GM12892 (cell line): ENCODE results near the gene DHRS1.

Source experiments
- DNase-seq: peaks from one replicate; pipeline ENCODE4 v3.0.0; 2011; ENCODE audit not compliant: insufficient read length
- FAIRE-seq: peaks from 2 replicates; lab custom pipeline; 2011; peaks lifted over from hg19 to GRCh38; lab: Jason Lieb, UNC
- POLR2A ChIP-seq: IDR thresholded peaks from 2 replicates; pipeline ENCODE4 v1.6.1; 2011; ENCODE audit warnings: low read depth, low read length, control low read depth
- POLR2AphosphoS5 ChIP-seq: IDR thresholded peaks from 2 replicates; pipeline ENCODE4 v1.6.1; 2011; ENCODE audit warnings: low read depth, low read length, control low read depth
- TAF1 ChIP-seq: IDR thresholded peaks from 2 replicates; pipeline ENCODE4 v1.6.1; 2011; ENCODE audit warnings: low read depth, mild to moderate bottlenecking, control low read depth, low read length, borderline replicate concordance

Gene DHRS1

DNA sequence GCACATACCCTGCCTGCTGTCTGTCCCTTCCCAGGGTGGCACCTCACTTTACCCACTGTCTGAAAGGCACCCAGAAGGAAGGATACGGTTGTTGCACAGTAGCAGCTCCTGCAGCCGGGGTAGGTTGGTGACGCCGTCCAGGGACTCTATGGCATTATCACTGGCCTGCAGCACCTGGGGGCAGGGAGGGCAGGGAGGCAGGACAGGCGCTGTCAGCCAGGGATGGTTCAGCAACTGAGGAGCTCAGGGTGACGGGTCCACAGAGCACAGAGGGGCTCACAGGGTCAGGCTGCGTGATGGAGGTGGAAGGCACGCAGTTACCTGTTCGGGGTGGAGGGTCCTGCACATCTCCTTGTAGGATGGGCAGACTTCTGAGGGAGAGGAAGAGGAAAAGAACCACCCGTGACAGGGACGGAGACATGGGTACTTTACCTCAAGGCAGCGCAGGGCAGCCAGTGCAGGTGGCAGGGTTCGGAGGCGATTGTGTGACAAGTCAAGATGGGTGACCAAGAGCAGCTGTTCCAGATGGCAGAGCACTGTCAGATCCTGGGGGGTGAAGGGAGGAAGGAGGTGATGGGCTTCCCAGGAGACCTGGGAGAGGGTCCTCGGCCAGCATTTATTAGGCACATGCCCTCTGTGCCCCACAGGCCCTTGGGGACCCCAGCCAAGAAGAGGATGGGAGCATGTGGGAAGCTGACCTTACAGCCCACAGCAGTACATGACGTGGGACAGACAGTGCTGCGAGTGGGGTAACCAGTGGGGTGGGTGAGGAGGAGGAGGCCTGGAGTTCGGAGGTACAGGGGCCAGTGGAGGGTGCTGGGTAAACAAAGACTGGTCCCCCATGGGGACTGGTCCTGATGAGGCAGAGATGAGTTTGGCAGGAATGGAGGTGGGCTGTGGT is 33.0 kb downstream of the DHRS1 start:
- FAIRE-seq (no peak), DNase-seq (no peak)
- TF ChIP-seq POLR2A (peak; percentile 34; the same call in 1 of the 2 replicates), TAF1 (no peak), POLR2AphosphoS5 (no peak)

DNA sequence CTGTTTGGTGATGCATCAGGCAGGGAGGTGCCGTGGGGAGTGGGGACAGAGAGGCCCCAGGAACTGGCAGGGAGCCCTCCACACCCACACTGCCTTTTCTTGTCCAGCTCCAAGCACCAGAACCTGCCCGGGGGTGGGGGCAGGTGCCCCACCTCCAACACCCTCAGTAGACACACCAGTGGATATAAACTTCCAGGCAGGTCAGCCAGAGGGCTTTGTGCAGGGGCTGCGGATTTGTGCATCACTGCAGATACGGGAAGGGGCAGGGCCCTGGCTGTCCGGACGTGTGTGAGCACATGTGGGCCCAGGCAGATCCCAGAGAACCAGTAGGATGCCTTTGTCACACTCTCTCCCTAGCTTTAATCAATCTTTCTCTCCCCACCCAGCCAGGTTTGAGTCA is 35.3 kb downstream of the DHRS1 start:
- DNase-seq: no peak
- no peak for TF ChIP-seq TAF1
- TF ChIP-seq POLR2A: peak; percentile 32; the same call in 1 of the 2 replicates
- TF ChIP-seq POLR2AphosphoS5: peak; percentile 30; the same call in 1 of the 2 replicates
- no peak for FAIRE-seq

DNA sequence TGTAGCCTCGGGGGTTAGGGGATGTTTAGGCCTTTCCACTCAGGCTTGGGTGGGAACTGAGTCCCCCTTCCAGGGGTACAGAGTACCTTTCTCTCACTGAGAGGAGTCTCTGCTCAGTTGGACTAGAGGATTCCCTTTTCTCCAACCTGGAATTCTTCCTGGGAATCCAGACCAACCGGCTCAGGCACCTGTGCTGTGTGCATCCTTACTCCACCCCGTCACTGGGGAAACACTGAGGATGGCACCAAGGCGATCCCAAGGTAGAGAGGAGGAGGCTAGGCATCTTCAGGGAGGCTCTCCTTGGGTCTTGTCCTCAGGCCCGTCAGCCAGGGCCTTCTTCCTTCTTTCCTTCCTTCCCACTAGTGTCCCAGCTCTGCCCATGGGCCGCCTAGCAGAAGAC is 35.7 kb downstream of the DHRS1 start:
- DNase-seq (no peak), FAIRE-seq (no peak)
- TF ChIP-seq TAF1 (no peak), POLR2AphosphoS5 (no peak), POLR2A (no peak)

DNA sequence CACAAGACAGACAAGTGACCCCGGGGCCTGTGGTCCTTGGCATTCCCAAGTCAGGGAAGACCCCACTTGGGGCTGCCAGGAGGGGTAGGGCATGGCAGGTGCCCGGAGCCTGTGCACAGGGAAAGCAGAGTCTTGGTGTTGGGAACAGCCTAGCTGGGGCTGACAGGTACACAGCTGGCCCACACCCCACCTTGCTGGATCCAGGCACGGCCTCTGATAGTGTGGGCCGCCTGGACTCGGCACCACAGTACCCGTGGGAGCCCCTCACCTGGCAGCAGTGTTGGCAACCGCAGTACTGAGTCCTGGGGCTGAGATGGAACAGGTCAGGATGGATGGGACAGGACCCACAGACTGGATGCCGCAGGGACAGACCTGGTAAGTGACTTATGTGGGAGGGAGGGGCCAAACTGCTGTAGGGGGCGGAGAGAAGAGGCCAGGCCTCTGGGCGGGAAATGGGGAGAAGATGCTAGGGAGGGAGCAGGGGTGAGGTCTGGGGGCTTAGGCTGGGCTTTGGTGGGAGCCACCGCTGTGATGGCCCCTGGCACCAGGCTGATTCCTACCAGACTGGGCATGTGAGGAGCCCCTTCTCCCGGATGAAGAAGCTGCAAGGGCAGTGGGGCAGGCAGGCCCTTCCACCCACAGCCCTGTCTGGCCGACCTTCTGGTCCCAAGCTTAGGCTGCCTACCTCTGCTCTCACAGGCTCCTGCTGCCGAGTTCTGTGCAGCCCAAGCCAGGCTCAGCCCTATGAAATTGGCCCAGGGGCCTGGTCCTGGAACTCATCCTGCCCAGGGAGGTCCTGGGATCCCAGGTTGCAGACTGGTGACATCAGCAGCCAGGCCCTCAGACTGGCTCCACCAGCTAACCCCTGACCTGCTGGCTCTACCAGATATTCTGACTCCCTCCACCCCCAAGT is 36.5 kb downstream of the DHRS1 start, which contains the start of gene TGM1:
Gene TGM1, minus strand, starts transcription at position 357 of the 913 bp plus-strand sequence. CDS start 825 bp downstream, outside the sequence.
- TF ChIP-seq POLR2A (no peak), TAF1 (no peak), POLR2AphosphoS5 (no peak)
- DNase-seq (no peak), FAIRE-seq (no peak)

DNA sequence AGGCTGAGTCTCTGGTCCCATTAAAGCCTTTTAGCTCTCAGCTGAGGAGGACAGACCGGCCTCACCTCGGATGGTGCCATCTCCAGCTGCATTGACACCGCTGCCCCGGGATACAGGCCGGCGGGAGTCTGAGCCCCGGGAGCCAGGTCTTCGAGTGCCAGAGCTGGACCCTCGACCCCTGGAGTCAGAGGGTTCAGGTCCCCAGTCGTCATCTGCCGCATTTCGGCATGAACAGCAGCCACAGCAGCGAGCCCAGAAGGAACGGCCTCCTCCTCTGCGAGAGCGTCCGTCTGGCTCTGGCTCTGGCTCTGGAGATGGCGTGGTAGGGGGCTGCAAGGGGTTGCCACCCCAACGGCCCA is 37.6 kb downstream of the DHRS1 start:
- TF ChIP-seq TAF1: no peak
- TF ChIP-seq POLR2AphosphoS5: no peak
- TF ChIP-seq POLR2A: no peak
- FAIRE-seq (no peak), DNase-seq (no peak)

DNA sequence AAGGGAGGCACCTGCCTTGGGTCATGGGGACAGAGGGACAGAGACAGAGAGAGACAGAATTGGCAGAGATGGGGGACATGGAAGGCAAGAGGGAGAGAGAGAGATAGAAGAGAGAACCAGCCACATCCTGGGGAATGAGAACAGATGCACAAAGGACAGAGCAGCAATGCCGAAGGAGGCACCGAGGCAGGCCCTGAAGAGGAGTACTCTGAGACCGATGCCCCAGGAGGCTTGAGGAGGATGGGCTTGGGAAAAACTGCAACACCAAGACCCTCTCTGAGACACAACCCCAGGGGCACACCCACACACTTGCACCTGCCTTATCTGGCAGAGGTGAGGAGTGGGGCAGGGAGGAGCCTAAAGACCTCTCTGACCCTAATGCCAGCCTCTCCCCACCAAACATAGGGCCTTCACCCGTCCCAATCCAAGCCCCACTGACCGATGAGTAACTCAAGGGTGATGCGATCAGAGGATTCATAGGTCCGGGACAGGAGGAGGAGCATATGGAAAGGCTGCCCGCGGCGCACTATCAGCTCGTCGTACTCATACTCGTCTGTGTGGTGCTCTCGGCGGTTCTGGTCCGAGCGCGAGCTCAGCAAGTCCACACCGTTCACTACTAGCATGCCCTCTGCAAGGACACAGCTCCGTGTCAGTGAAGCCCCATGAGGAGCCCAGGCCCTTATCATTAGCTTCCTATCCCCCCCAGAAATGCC is 38.2 kb downstream of the DHRS1 start:
- TF ChIP-seq POLR2A (no peak), TAF1 (no peak), POLR2AphosphoS5 (no peak)
- FAIRE-seq: no peak
- no peak for DNase-seq

DNA sequence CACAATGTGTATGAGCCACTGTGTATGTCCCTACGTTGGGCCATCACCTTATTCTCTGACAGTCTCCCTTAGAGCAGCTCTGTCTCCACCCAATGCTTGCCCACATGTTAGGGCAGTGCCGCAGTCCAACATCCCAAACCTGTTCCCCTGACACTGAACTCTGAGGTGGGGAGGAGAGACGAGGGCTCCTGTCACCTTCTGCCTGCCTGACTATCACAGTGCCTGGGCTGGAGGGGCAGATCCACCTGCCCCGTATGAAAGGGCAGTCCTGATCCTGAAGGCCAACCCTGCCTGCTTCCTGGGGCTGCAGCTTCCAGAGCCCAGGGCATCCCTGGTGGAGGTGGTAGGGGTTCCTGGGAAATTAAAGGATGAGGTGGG is 38.8 kb downstream of the DHRS1 start:
- DNase-seq (no peak), FAIRE-seq (no peak)
- no peak for TF ChIP-seq TAF1
- TF ChIP-seq POLR2AphosphoS5: no peak
- TF ChIP-seq POLR2A: no peak

DNA sequence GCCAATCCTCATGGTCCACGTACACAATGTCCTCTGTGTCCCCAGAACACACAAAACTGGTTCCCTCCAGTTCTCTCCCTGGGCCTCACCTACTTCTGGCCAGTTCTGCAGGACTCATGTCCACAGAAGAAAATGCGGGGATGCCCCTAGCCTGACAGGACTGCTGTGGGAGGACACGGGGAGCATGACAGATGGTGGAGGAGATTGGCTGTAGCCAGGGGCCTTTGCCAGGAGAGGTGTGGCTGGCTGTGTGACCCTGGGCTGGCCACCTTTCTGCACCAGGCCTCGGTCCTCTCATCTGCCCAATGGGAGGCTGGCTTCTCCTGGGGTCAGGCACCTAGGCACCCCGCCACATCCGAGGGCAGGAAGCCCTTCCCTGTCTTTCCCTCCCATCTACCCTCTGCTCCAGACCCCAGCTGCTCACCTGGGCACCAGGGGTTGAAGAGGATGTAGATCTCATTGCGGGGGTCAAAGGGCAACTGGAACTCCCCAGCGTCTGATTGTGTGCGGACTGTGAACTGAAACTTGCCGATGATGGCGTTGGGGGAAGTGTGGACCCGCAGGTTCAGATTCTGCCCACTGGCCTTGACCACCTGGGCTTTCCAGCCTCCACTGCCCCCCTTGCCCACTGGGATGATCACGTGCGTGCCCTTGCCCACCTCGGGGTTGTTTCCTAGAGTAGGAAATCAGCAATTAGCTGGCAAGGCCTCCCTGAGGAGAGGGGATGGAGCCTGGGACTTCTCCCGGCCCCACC is 39.4 kb downstream of the DHRS1 start:
- FAIRE-seq: no peak
- no peak for TF ChIP-seq TAF1
- TF ChIP-seq POLR2A: no peak
- no peak for TF ChIP-seq POLR2AphosphoS5

DNA sequence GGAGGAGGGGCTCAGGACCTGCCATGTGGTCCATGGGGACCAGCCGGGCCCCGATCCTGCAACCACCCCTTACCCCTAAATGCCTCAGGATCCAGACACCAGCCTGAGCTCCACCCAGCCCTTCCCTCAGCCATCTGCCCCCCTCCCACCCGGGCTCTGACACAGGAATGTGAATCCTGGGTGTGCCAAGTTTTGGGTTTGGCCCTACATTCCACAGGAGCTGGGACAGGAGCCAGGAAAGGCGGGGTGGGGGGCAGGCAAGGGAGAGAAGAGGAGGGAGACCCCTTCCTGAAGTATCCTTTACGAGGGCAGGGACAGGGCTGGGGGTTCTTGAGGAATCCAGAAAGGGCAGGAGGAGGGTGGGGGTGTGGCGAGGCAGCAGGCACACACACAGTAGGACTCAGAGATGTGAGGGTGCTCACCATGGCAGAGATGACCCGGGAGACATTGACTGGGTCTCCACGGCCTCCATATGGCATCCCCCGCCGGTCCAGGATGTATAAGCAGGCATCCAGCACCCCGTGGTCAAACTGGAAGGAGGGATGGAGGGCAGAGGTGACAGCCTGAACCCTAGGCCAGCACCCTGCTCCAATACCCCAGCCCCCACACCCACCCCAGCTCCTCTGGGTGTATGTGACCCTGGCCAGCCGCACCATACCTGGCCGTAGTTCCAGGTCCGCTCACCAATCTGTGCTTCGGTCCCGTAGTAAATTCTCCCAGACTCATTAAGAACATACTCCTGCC is 40.1 kb downstream of the DHRS1 start:
- FAIRE-seq (no peak), DNase-seq (no peak)
- no peak for TF ChIP-seq POLR2A
- TF ChIP-seq TAF1: no peak
- TF ChIP-seq POLR2AphosphoS5: no peak

More for the DNA sequence above, 39.4 kb downstream of the DHRS1 start:
- DNase-seq: no peak
